KOPT-K1 (cell line): ENCODE data around the gene PITRM1.
"Not testable (repeated sequence)": the region's sequence is repeated elsewhere in the genome, so short reads cannot be mapped to it uniquely, and the experiment has no call there.

Experiments
- H3K27ac ChIP-seq: fragments of 200-600 bp; sonication (generic); 2 replicates; pipeline ENCODE4 v1.5.1; 2016; ENCODE audit warnings: antibody characterized with exemption, mild to moderate bottlenecking, low read depth, low read length; ENCODE audit not compliant: poor library complexity, severe bottlenecking
- H3K36me3 ChIP-seq: fragments of 200-600 bp; sonication (generic); 2 replicates; pipeline ENCODE4 v1.5.1; 2017; ENCODE audit warnings: antibody characterized with exemption, mild to moderate bottlenecking, low read length, moderate library complexity; ENCODE audit not compliant: insufficient read depth
- H3K9me3 ChIP-seq: fragments of 200-600 bp; sonication (generic); 2 replicates; pipeline ENCODE4 v1.5.1; 2017; ENCODE audit warnings: antibody characterized with exemption, low read length, mild to moderate bottlenecking; ENCODE audit not compliant: insufficient read depth, poor library complexity, severe bottlenecking

The PITRM1 gene

DNA sequence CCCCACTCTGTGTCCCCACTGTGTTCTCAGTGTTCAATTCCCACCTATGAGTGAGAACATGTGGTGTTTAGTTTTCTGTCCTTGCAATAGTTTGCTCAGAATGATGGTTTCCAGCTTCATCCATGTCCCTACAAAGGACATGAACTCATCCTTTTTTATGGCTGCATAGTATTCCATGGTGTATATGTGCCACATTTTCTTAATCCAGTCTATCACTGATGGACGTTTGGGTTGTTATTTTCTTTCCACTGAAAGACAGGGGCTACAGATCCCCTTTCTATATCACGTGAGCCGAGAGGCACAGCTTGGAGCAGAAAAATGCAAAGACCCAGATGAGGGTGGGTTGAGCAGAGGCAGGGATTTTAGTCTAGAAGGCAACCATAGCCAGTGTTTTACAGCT is 14.6 kb upstream of the PITRM1 start:
- peak overlapping the region; percentile 69 for H3K27ac ChIP-seq
- H3K9me3 ChIP-seq, H3K36me3 ChIP-seq: not testable (repeated sequence)

DNA sequence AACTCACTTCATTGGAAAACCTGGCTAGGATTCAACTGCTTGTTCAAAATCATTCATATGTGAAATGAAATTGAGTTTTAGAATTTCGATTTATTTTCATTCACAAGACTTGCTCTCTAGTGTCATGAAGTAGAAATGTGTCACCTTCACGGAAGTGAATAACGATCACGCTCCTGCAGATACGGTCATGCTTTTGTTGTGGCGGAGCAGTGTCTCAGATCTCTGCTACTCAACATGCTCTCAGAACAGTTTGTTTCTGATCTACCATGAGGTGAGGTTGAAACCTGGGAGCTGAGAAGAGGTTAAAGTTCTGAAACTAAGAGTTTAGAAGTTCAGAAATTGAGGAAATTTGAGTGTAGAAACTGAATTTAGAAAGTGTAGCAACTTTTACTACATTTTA is 13.8 kb upstream of the PITRM1 start:
- H3K27ac ChIP-seq = peak overlapping the region; percentile 69
- H3K9me3 ChIP-seq = no peaks in the 10 kb centered on the region
- H3K36me3 ChIP-seq = no peaks in the 10 kb centered on the region

DNA sequence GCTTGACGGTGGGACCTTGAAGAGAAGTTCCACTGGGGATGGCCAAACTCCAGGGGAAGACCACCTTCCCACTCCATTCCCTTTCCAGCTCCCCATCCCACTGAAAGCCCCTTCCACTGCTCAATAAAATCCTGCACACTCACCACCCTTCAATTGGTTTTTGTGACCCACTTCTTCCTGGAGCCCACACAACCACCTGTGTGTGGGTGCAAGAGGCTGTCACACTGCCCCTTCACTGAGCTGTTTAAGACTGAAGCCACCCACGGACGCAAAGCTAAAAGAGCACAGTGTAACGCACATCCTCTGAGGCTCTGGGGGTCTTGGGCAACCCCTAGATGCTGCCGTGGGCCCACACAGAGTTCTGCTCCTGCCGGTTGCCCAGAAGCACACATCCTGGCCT is 12.8 kb upstream of the PITRM1 start:
- Histone ChIP-seq H3K27ac (peak overlapping the region; percentile 69), H3K36me3 (no peaks in the 10 kb centered on the region), H3K9me3 (no peaks in the 10 kb centered on the region)

DNA sequence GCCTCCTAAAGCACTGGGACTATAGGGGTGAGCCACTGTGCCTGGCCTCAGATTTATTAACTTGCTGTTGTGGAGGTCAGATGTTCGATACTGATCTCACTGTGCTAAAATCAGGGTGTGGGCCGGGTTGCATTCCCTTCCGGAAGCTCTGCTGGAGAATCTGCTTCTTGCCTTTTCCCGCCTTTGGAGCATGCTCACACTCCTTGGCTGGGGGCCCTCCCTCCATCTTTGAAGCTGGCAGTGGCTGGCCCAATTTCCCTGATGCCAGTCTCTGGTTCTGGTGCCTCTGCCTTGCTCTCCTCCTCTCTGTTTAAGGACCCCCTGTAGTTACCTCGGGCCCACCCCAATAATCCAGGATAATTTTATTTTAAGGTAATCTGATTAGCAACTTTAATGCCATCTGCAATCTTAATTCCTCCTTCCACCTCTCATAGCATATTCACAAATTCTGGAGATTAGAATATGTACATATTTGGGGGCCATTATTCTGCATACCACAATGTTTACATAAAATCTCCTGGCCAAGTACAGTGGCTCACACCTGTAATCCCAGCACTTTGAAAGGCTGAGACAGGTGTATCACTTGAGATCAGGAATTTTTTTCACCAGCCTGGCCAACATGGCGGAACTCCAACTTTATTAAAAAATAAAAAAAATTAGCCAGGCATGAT is 7.9 kb upstream of the PITRM1 start:
- no peaks in the 10 kb centered on the region for H3K36me3 ChIP-seq
- no peak overlapping the region for H3K27ac ChIP-seq
- no peaks in the 10 kb centered on the region for H3K9me3 ChIP-seq

DNA sequence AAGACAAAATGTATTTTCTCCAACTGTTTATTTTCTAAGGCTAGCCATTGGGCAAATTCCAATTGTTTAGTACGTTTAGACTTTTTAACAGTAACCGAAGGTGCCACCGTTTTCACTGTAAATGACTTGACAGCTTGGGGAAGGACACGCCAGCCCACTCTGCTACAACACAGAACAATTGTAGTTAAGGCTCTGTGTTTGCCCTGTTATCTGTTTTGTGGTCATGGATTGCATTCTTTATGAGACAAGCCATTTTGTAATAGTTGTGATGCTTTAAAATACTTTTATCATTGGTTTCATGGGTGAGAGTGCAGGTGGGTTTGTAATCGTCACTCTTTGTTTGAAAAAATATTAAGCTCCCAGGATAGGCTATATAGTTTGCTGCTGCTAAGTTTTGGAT is 6.6 kb upstream of the PITRM1 start:
- Histone ChIP-seq H3K36me3 (no peaks in the 10 kb centered on the region), H3K27ac (no peak overlapping the region), H3K9me3 (no peaks in the 10 kb centered on the region)

DNA sequence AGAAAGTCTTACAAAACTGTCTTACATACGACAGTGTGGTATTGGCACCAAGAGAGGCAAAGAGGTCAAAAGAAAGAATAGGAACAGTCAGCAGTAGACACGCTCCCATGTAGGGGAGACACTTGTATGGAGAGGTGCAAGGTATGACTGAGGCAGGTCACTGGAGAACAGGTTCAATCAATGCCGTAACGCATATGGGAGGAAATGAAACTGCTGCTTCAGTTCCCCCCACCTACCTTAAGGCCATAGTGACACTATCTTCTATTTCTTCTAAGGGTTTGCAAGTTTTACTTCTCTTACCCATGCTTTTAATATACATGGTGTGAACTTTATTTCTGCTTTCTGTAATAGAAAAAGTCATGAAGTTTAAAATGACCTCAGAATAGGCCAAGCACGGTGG is 5.5 kb upstream of the PITRM1 start:
- Histone ChIP-seq H3K9me3 (no peaks in the 10 kb centered on the region), H3K27ac (no peak overlapping the region), H3K36me3 (no peaks in the 10 kb centered on the region)

DNA sequence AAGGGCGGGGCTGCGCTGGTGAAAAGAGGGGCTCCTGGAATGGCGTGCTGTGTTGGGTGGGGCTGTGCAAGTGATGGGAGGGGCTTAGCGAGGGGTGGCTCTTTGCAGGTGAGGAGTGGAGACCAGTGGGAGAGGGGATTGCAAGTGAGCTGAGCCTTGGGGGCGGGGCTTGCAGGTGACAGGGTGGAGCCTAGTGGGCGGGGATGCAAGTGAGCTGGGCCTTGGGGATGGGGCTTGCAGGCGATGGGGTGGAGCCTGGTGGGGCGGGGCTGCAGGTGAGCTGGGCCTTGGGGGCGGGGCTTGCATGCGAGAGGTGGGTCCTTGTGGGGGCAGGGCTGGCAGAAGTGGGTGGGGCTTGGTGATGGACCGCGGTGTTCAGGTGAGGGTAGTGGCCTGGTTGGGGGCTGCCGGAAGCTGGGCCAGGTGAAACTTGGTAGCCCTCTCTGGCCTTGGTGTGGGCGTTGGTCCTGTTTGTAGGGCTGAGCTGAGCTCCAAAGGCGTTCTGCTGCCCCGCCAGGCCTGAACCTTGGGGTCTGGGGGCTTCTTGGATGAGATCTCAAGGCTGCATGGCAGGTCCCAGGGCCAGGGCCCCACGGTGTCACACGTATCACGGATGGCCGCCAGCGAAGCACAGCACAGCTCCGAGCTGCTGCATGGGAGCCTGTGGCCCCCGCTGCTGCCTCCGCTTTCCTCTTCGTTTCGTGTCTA is 743 bp upstream of the PITRM1 start:
- Histone ChIP-seq H3K36me3 (peaks cover 19% of the 10 kb centered on the region), H3K27ac (no peak overlapping the region)

DNA sequence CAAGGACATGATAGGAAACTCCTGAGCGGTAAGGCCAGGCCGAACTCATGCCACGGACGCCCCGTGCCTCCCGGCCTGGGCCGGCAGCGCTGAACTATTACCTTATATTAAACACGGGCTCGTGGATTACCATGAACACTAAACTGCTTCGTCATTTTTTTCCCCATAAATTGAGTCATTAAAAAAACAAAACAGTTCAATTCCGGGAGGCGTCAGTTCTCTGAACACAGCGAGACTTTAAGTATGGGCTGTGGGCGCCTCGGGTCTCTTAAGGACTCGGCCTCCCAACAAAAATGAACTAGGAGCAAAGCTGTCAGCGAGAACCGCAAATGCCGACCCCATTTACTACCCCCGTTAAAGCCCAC is 519 bp downstream of the PITRM1 start:
- Histone ChIP-seq H3K9me3 (no peaks in the 10 kb centered on the region), H3K36me3 (peaks cover 31% of the 10 kb centered on the region), H3K27ac (peak overlapping the region; percentile 71)

More for the DNA sequence above, 743 bp upstream of the PITRM1 start:
- no peaks in the 10 kb centered on the region for H3K9me3 ChIP-seq

DNA sequence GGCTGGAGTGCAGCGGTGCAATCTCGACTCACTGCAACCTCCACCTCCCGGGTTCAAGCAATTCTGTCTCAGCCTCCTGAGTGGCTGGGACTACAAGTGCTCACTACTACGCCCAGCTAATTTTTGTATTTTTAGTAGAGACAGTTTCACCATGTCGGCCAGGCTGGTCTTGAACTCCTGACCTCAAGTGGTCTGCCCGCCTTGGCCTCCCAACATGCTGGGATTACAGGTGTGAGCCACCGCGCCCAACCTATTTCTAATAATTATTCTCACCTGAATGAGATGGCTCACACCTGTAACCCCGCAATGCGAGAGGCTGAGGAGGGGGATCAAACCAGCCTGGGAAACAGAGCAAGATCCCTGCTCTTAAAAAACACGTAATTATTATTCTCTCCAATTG is 1.1 kb downstream of the PITRM1 start:
- not testable (repeated sequence) for H3K27ac ChIP-seq, H3K9me3 ChIP-seq
- peaks cover 36% of the 10 kb centered on the region for H3K36me3 ChIP-seq

DNA sequence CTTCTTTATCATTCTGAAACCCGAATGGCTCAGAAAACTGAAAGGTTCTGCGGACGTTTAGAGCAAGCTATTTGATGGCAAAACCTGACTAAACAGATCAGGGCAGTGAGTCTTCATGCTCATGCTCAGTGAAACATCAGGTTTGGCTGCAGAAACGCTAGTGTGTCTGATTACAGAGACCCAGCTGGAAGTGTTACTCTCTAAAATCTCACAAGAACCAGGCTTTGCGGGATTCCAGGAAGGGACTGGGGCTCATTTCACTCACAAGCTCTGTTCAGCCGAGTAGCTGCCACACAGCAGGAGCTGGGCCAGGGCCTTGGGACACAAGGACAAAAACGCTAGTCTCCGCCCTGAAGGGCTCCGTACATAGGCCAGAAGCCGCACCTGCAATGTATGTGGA is 2.9 kb downstream of the PITRM1 start:
- no peaks in the 10 kb centered on the region for H3K9me3 ChIP-seq
- H3K27ac ChIP-seq = no peak overlapping the region
- H3K36me3 ChIP-seq = peaks cover 55% of the 10 kb centered on the region

DNA sequence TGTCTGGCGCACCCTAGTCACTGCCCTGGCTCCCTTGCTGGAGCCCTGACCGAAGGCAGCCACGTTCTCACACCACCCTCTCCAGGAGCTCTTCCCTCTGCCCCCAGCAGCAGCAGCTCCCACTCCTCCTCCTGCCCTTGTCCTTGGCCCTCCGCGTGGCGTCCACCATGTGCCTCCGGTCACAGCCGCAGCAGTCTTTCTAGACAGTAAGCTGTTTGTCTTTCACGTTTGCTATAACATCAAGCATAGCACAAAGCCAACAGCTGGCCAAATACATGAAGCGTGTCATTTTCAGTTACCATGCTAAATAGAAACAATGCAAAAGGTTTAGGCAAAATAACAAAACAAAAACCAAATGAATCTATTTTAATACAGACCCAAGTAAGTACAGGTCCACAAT is 3.3 kb downstream of the PITRM1 start:
- peaks cover 59% of the 10 kb centered on the region for H3K36me3 ChIP-seq
- H3K9me3 ChIP-seq = no peaks in the 10 kb centered on the region
- no peak overlapping the region for H3K27ac ChIP-seq

DNA sequence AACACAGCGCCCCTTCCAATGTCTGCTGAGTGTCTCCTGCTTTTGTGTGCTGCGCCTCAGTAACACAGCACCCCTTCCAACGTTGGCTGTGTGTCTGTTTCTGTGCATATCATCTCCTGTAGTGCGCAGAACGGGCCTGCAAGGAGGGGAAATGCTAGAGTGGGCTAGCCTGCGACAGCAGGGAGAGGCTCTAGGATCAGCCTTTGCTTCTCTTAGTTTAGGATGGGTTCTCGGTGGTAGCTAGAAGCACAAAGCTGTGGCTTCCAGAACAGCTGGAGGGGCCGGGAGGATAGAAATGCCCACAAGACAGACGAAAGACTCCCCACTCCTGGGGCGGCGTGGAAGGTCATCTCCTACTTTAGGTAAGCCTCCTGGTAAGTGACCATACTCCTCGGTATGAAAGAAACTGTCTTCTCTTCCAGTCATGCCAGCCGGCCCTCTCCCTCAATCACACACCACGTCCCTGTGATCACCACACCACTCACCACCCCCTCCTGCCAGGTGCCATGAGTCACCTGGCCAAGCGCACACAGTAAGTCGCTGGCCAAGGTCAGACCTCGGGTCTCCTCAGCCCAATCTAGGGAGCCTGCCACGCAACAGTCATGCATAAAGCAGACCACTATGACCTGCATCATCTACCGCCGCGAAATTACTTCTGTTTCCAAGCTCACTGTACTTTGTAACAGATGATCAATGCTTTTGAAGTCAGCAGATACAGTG is 4.8 kb downstream of the PITRM1 start:
- Histone ChIP-seq H3K36me3 (peaks cover 74% of the 10 kb centered on the region), H3K9me3 (no peaks in the 10 kb centered on the region), H3K27ac (no peak overlapping the region)

DNA sequence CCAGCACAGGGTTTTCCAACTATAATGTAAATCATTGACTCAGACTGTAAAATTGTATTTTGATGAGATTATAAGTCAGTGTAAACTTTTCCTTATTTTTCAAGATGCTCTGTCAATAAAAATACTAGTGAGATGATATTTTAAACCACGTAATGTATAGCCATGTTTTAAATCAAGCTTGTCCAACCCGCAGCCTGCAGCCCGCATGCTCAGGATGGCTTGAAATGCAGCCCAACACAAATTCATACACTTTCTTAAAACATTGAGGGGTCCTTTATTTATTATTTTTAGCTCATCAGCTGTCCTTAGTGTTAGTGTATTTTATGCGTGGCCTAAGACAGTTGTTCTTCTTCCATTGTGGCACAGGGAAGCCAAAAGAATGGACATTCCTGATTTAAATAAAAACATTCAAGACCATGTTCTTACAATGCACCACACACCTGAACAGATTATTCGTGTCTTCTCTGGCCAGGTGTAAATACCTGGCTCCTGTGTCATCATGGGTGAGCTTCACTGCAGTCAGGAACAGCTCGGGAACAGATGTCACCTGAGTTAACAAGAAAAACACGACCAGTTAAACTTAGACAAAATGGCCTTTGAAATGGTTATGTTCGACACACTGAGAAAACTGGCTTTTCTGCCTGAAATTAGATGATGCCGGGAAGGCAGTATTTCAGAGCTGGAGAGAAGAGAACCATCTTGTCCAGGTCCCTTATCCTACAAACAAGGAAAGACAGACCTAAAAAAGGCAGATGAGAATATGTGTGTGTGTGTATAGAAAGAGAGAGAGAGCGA is 5.9 kb downstream of the PITRM1 start:
- no peak overlapping the region for H3K27ac ChIP-seq
- no peaks in the 10 kb centered on the region for H3K9me3 ChIP-seq
- peaks cover 84% of the 10 kb centered on the region for H3K36me3 ChIP-seq

DNA sequence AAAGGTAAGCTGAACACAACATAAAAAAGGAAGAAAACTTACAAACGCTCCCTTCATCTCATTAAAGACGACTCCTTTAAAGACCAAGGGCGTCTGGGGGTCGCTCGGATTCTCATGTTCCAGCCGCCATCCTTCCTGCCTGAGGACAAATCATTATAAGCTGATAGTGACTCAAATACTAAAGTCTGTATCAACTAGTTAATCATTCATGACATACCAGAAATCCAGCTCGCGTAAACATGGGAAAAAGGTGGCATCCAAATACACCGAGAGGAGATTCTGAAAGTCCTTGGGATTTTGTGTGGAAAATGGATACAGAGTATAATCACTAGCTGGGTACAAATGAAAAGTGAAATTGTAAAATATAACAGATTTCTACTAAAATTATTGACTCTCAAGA is 7.4 kb downstream of the PITRM1 start:
- Histone ChIP-seq H3K36me3 (peaks cover 99% of the 10 kb centered on the region), H3K27ac (no peak overlapping the region)

DNA sequence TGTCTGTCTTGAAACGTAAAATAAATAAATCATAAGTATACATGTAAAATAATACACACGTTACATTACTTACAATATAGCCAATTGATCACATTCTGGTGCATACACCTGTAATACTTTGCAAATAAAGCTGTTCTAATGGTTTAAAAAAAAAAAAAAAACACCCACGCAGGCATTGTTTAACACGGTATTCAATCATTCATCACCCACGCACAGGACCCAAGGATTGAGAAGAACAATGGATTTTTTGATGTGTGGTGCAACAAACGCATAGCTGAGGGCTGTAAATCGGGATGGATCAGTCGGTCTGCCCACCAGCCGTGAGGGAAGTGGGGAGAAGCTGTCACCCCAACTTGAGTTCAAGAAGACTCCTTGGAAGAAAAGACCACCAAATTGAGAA is 8.7 kb downstream of the PITRM1 start:
- Histone ChIP-seq H3K27ac (no peak overlapping the region), H3K9me3 (no peaks in the 10 kb centered on the region), H3K36me3 (peaks cover 99% of the 10 kb centered on the region)

More for the DNA sequence above, 7.4 kb downstream of the PITRM1 start:
- H3K9me3 ChIP-seq = no peaks in the 10 kb centered on the region
